Activated CD8-positive, alpha-beta memory T cell treated with anti-CD3 and anti-CD28 coated beads, Interleukin-2, amount 50 U/mL, for 1 hour (primary cell): ENCODE results near the gene CAMK4.

Experiments used
- DNase-seq: peaks from one replicate; pipeline ENCODE4 v3.0.0-alpha.2; 2020; ENCODE audit errors: extremely low read depth

CAMK4 gene

GRCh38 chr5:111422747-111423720, 198.8 kb downstream of the CAMK4 start:
- DNase-seq, result no peak

GRCh38 chr5:111425205-111425604, 201.0 kb downstream of the CAMK4 start:
- no peak for DNase-seq

- no peak for DNase-seq
Observed at GRCh38 chr5:111427762-111428161, 203.6 kb downstream of the CAMK4 start.

- no peak for DNase-seq
Observed at GRCh38 chr5:111432883-111433536, 208.8 kb downstream of the CAMK4 start.

- no peak for DNase-seq
Observed at GRCh38 chr5:111434800-111435199, 210.6 kb downstream of the CAMK4 start.

- DNase-seq, result no peak
Observed at GRCh38 chr5:111439473-111440075, 215.4 kb downstream of the CAMK4 start.

- DNase-seq, result no peak
Observed at GRCh38 chr5:111447099-111447498, 222.9 kb downstream of the CAMK4 start.

- no peak for DNase-seq
Observed at GRCh38 chr5:111447822-111448221, 223.6 kb downstream of the CAMK4 start.

GRCh38 chr5:111453295-111453694, 229.1 kb downstream of the CAMK4 start:
- no peak for DNase-seq

GRCh38 chr5:111453747-111454146, 229.6 kb downstream of the CAMK4 start:
- DNase-seq, result no peak

- DNase-seq, result no peak
Observed at GRCh38 chr5:111454198-111454622, 230.0 kb downstream of the CAMK4 start.

GRCh38 chr5:111454776-111455175, 230.6 kb downstream of the CAMK4 start:
- DNase-seq, result no peak

GRCh38 chr5:111461255-111461671, 237.1 kb downstream of the CAMK4 start:
- no peak for DNase-seq

- DNase-seq, result no peak
Observed at GRCh38 chr5:111461934-111462333, 237.8 kb downstream of the CAMK4 start.

- DNase-seq, result no peak
Observed at GRCh38 chr5:111463311-111463710, 239.1 kb downstream of the CAMK4 start.

- DNase-seq, result no peak
Observed at GRCh38 chr5:111469293-111469896, 245.2 kb downstream of the CAMK4 start.

GRCh38 chr5:111469903-111470302, 245.7 kb downstream of the CAMK4 start:
- no peak for DNase-seq

GRCh38 chr5:111472096-111472495, 247.9 kb downstream of the CAMK4 start:
- DNase-seq, result no peak

GRCh38 chr5:111472579-111472978, 248.4 kb downstream of the CAMK4 start:
- DNase-seq, result no peak

- DNase-seq, result no peak
Observed at GRCh38 chr5:111478266-111478665, 254.1 kb downstream of the CAMK4 start.

GRCh38 chr5:111478898-111479297, 254.7 kb downstream of the CAMK4 start:
- no peak for DNase-seq

- no peak for DNase-seq
Observed at GRCh38 chr5:111480346-111480745, 256.2 kb downstream of the CAMK4 start.
